A673 (cell line): ENCODE results near the gene RAP1GAP2. TPM values are rescaled to one million over a fixed set of nuclear protein-coding genes. Genes with fewer than 3 reads are reported as not detected.

Experiments
- BruUV-seq: library from RNA; stranded (reverse); fragments of 400-500 nt; replicated peaks from 2 replicates; lab custom pipeline; 2021; lab: Mats Ljungman, UMichigan
- CTCF ChIA-PET: fragments of 300-600 bp; sonication (Branson Sonifier 250); formaldehyde crosslinking; loops from one replicate; lab custom pipeline; 2022; ENCODE audit warnings: antibody characterized with exemption; lab: Charles Lee
- POLR2A ChIA-PET: fragments of 300-600 bp; sonication (Branson Sonifier 250); formaldehyde crosslinking; loops from one replicate; lab custom pipeline; 2022; ENCODE audit warnings: antibody characterized with exemption; ENCODE audit not compliant: low non-redundant PET; lab: Charles Lee
- DNase-seq: peaks from one replicate; pipeline ENCODE4 v3.0.0-alpha.2; 2015; ENCODE audit warnings: low spot score
- H3K27ac ChIP-seq: fragments of 200-600 bp; sonication (generic); 2 replicates; pipeline ENCODE4 v1.5.1; 2016; ENCODE audit warnings: mixed run types, low read depth, mild to moderate bottlenecking, mixed read lengths, antibody characterized with exemption, low read length; ENCODE audit not compliant: poor library complexity, severe bottlenecking
- H3K27me3 ChIP-seq: fragments of 200-600 bp; sonication (generic); replicated peaks from 2 replicates; pipeline ENCODE4 v1.6.1; 2017; ENCODE audit warnings: mixed run types, low read depth, mild to moderate bottlenecking, mixed read lengths, antibody characterized with exemption, low read length; ENCODE audit not compliant: insufficient read depth, poor library complexity
- H3K36me3 ChIP-seq: fragments of 200-600 bp; sonication (generic); 2 replicates; pipeline ENCODE4 v1.6.1; 2016; ENCODE audit warnings: mixed run types, mild to moderate bottlenecking, mixed read lengths, antibody characterized with exemption, low read length; ENCODE audit not compliant: insufficient read depth, poor library complexity, severe bottlenecking
- H3K4me1 ChIP-seq: fragments of 200-600 bp; sonication (generic); 2 replicates; pipeline ENCODE4 v1.6.1; 2017; ENCODE audit warnings: mixed run types, mild to moderate bottlenecking, mixed read lengths, antibody characterized with exemption, low read length; ENCODE audit not compliant: insufficient read depth, poor library complexity, severe bottlenecking
- H3K4me3 ChIP-seq: fragments of 200-600 bp; sonication (generic); 2 replicates; pipeline ENCODE4 v1.5.1; 2016; ENCODE audit warnings: low read depth, mixed run types, mild to moderate bottlenecking, mixed read lengths, low read length; ENCODE audit not compliant: poor library complexity, severe bottlenecking
- H3K9me3 ChIP-seq: fragments of 200-600 bp; sonication (generic); 2 replicates; pipeline ENCODE4 v1.6.1; 2016; ENCODE audit warnings: mixed run types, low read depth, mild to moderate bottlenecking, mixed read lengths, antibody characterized with exemption, low read length; ENCODE audit not compliant: poor library complexity, severe bottlenecking
- EZH2 ChIP-seq: fragments of 200-600 bp; sonication (generic); IDR thresholded peaks from 2 replicates; pipeline ENCODE4 v1.6.1; 2017; ENCODE audit warnings: borderline replicate concordance, low read depth, mild to moderate bottlenecking, mixed read lengths, antibody characterized with exemption, low read length; ENCODE audit not compliant: poor library complexity, severe bottlenecking
- intact Hi-C: fragments of 100-400 bp; cut with micrococcal nuclease; formaldehyde crosslinking; loops from one replicate; pipeline ENCODE4 v1.10.0; 2022; ENCODE audit not compliant: unreplicated experiment
- total RNA-seq: library from RNA; stranded (reverse); gene quantifications from 2 replicates; pipeline ENCODE4 v1.2.3, GENCODE V29; 2021
- TF ChIP-seq, protein P1 (sequence below): fragments of 300-800, 200-600 bp; sonication (generic); conservative IDR thresholded peaks from 2 replicates; pipeline ENCODE4 v1.5.1; 2017; ENCODE audit warnings: low read depth, mild to moderate bottlenecking, antibody characterized with exemption, low read length, moderate library complexity, mixed read lengths

RAP1GAP2 gene
- total RNA-seq, 1 experiment from 2014 or later, result 0.06 TPM

DNA sequence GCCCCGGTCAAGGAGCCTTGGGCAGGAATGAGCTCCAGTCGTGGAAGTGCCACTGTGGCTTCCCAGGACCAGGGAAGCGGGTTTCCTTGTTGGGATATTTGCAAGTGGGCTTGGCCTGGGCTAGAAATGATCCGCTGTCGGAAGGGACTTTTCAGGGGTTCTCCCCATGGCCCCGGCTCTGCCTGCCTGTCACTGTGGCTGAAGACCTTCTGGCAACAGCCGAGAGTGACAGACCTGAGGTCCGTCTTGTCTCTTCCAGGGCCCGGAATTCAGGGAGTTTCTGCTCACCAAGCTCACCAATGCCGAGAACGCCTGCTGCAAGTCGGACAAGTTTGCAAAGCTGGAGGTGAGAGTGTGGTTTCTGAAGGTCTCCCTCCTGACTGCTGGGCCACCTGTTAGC is 209.5 kb downstream of the RAP1GAP2 start:
- H3K9me3 ChIP-seq, result no peaks in the 10 kb centered on the region
- H3K27me3 ChIP-seq, result no peaks in the 10 kb centered on the region
- TF ChIP-seq, protein P1, sequence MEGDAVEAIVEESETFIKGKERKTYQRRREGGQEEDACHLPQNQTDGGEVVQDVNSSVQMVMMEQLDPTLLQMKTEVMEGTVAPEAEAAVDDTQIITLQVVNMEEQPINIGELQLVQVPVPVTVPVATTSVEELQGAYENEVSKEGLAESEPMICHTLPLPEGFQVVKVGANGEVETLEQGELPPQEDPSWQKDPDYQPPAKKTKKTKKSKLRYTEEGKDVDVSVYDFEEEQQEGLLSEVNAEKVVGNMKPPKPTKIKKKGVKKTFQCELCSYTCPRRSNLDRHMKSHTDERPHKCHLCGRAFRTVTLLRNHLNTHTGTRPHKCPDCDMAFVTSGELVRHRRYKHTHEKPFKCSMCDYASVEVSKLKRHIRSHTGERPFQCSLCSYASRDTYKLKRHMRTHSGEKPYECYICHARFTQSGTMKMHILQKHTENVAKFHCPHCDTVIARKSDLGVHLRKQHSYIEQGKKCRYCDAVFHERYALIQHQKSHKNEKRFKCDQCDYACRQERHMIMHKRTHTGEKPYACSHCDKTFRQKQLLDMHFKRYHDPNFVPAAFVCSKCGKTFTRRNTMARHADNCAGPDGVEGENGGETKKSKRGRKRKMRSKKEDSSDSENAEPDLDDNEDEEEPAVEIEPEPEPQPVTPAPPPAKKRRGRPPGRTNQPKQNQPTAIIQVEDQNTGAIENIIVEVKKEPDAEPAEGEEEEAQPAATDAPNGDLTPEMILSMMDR, result no peak
- TF ChIP-seq EZH2, result no peak
- no peak overlapping the region for H3K4me3 ChIP-seq
- no peak overlapping the region for H3K27ac ChIP-seq
- no peak for DNase-seq
- intact Hi-C loops, result no loop called here
- ChIA-PET POLR2A (no interaction called here), CTCF (no interaction called here)
- peaks cover 10% of the 10 kb centered on the region for H3K4me1 ChIP-seq
- no peaks in the 10 kb centered on the region for H3K36me3 ChIP-seq
- no TSS peak for BruUV-seq

DNA sequence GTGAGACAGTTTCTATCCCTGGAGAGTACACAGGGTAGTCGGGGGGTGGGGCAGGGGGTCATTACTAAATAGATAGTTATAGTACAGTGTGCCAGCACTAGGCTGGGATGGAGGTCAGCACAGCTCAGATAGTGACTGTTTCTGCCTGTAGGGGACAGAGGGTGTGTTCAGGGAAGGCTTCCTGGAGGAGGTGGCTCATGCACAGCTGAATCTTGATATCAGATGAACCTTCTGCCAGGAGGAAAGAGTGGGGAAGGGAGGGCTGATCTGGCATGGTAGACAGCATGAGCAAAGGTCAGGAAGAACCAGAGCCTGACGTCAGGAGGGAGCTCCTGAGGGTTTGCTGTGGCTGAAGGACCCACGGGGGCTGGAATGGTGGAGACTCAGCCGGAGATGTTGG is 210.6 kb downstream of the RAP1GAP2 start:
- Histone ChIP-seq H3K4me3 (no peak overlapping the region), H3K27me3 (no peaks in the 10 kb centered on the region), H3K27ac (no peak overlapping the region), H3K4me1 (peaks cover 10% of the 10 kb centered on the region), H3K9me3 (no peaks in the 10 kb centered on the region), H3K36me3 (no peaks in the 10 kb centered on the region)
- TF ChIP-seq, protein P1, result no peak
- TF ChIP-seq EZH2, result no peak
- ChIA-PET CTCF (no interaction called here), POLR2A (interaction anchor here (0.7 kb wide), 1 partner anchor 213 kb away, joined by 8 read pairs; no protein-coding TSS in a partner anchor)
- no peak for DNase-seq
- intact Hi-C loops, result no loop called here
- BruUV-seq, result no TSS peak

DNA sequence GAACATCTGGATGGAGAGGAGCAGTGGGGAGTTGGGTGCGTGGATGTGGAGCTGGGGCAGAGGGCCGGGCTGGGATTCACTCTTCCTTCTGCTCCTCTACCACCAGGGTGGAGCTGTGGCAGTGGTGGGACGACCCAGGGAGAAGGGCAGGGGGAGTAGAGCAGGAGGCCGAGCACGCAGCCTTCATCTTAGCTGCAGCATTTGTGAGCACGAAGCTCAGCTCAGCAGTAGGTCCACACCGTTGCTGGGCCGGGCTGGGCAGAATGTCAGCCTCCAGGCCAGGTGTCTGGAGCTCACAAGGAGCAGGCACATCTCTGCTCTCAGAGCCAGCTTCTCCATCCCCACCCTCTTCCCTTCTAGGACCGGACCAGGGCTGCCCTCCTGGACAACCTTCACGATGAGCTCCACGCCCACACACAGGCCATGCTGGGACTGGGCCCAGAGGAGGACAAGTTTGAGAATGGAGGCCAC is 211.4 kb downstream of the RAP1GAP2 start:
- CTCF ChIA-PET, result no interaction called here
- H3K27me3 ChIP-seq, result no peaks in the 10 kb centered on the region
- no peak for TF ChIP-seq EZH2
- TF ChIP-seq, protein P1, result no peak
- H3K27ac ChIP-seq, result no peak overlapping the region
- no peak for DNase-seq
- intact Hi-C loops, result no loop called here
- H3K4me1 ChIP-seq, result peaks cover 10% of the 10 kb centered on the region
- H3K9me3 ChIP-seq, result no peaks in the 10 kb centered on the region
- H3K36me3 ChIP-seq, result no peaks in the 10 kb centered on the region
- no TSS peak for BruUV-seq
- POLR2A ChIA-PET, result interaction anchor here (0.5 kb wide), 1 partner anchor 1256 kb away, joined by 3 read pairs; the partner anchor contains the start of gene ANKFY1
- H3K4me3 ChIP-seq, result no peak overlapping the region
